ENCODE data around the gene SLC5A2. TPM values are rescaled to one million over a fixed set of nuclear protein-coding genes. Genes with fewer than 3 reads are reported as not detected.
A peak's percentile ranks its signal among the peaks of the same experiment; 100 is the strongest.
"Not testable (repeated sequence)": the region's sequence is repeated elsewhere in the genome, so short reads cannot be mapped to it uniquely, and the experiment has no call there.

SLC5A2 gene
- total RNA-seq = not detected

DNA sequence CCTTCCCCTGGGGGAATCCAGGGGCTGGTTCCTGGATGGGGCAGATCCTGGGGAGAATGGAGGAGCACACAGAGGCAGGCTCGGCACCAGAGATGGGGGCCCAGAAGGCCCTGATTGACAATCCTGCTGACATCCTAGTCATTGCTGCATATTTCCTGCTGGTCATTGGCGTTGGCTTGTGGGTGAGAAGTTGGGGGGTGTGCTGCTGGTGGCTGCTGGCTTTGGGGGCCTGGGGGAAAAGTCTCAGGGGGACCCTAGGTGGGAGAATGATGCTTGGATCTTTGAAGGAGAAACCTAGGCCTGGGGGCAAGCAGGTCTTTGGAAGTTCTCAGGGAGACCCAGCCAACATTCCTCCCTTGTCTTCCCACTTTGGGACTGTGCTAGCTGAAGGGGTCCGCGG, at the start of gene SLC5A2:
Gene SLC5A2, plus strand, starts transcription at position 43 of the 400 bp plus-strand sequence. Its CDS starts 14 bp downstream, at position 57.
- DNase-seq = no peak
- H3K4me1 Mint-ChIP-seq (ENCODE audit: low read depth) = peaks cover 13% of the 10 kb centered on the region
- no peaks in the 10 kb centered on the region for H3K27me3 Mint-ChIP-seq (ENCODE audit: low read depth)
- no peaks in the 10 kb centered on the region for H3K36me3 Mint-ChIP-seq (ENCODE audit: insufficient read depth)
- ATAC-seq = no peak
- no peak within 1 kb of the TSS for H3K4me3 Mint-ChIP-seq
- no peaks in the 10 kb centered on the region for H3K9me3 Mint-ChIP-seq

DNA sequence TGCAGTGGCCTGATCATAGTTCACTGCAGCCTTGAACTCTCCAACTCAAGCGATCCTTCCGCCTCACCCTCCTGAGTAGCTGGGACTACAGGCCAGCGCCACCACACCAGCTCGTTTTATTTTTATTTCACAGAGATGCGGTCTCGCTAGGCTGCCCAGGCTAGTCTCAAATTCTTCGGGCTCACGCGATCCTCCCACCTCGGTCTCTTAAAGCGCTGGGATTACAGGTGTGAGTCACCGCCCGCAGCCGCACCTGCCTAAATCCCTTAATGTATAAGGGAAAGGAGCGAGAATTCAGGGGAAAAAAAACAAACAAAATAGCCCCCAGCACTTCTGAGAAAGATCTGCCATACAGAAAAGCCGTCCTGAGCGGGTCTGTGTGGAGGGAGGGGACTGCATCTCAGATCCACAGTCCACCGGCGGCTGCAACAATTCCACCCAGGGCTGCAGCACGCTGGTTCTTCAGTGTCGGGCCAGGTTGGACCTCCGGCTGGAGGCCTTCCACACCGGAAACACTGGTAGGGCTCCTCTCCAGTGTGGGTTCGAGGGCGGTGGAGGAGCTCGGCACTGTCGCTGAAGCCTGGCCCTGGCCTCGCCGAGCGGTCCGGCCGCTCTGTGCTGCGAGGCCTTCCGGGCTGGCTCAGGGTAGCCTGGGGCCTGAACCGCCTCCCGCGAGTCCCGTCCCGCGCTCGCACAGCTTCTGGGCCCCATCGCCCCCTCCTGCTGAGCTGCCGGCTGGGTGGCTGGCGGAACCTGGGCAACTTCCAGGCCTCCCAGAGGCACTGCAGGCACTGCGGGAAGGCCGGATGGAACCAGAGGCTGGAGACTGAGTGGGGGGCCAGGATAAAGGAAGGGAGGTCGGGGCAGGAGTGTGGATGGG, 47.3 kb upstream of the SLC5A2 start:
- Mint-ChIP-seq H3K36me3 (ENCODE audit: insufficient read depth) (no peaks in the 10 kb centered on the region), H3K4me1 (ENCODE audit: low read depth) (peaks cover 6% of the 10 kb centered on the region), H3K9me3 (no peaks in the 10 kb centered on the region), H3K4me3 (no peak overlapping the region), H3K27me3 (ENCODE audit: low read depth) (no peaks in the 10 kb centered on the region)
- no peak for DNase-seq
- ATAC-seq = no peak

DNA sequence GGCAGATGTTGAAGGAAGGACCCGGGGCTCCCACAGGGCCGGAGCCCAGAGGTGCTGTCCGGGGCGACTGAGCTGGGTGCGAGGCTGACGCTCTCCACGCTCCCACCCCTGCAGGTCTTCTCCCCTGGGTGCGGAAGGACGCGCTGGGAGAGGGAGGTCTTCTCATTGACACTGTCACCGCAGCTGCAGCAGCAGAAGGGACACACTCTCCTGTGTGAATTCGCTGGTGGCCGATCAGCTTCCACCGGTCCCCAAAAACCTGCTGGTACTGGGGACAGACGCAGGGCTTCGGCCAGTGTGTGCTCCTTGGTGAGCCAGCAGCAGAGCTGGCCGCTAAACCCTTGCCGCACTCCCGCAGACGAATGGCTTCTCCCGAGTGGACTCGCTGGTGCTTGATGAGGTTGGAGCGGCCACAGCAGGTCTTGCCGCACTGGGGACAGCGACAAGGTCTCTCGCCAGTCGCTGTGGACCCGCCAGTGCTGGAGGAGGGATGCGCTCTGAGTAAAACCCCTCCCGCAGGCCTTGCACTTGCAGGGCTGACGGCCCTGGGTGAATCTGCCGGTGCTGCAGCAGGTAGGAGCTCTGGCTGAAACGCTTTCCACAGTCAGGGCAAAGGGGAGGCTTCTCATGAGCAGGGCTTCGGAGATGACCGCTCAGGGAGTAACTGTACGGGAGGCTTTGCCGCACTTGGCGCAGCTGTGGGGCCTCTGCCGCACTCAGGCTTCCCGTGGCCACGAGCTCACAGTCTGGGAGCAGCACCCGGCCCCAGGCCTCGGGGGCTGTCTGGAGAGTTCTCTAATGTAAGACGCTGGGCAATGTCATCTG, 46.5 kb upstream of the SLC5A2 start:
- Mint-ChIP-seq H3K36me3 (ENCODE audit: insufficient read depth) (no peaks in the 10 kb centered on the region), H3K4me3 (no peak overlapping the region), H3K9me3 (no peaks in the 10 kb centered on the region), H3K27me3 (ENCODE audit: low read depth) (no peaks in the 10 kb centered on the region), H3K4me1 (ENCODE audit: low read depth) (peaks cover 6% of the 10 kb centered on the region)
- no peak for DNase-seq
- no peak for ATAC-seq

DNA sequence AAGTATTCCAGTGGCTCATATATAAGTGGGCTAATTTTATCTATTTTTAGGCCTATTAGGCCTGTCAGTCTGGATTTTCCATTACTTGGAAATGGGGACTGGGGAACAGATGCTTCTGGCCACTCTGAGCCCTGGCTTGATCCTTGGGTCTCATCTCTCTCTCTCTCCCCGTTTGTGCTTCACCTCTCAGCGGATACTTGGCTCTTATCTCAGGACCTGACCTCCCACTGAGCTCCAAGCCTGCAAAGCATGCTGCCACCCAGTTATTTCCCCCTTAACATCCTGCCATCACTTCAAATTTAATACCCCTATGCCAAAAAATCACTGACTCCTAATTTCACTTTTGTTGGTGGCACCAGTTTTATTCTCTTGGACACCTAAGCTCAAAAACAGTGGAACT, 44.5 kb upstream of the SLC5A2 start:
- DNase-seq (no peak), ATAC-seq (no peak)
- no peaks in the 10 kb centered on the region for H3K9me3 Mint-ChIP-seq
- peaks cover 12% of the 10 kb centered on the region for H3K4me1 Mint-ChIP-seq (ENCODE audit: low read depth)
- no peaks in the 10 kb centered on the region for H3K36me3 Mint-ChIP-seq (ENCODE audit: insufficient read depth)
- H3K4me3 Mint-ChIP-seq = no peak overlapping the region
- no peaks in the 10 kb centered on the region for H3K27me3 Mint-ChIP-seq (ENCODE audit: low read depth)

DNA sequence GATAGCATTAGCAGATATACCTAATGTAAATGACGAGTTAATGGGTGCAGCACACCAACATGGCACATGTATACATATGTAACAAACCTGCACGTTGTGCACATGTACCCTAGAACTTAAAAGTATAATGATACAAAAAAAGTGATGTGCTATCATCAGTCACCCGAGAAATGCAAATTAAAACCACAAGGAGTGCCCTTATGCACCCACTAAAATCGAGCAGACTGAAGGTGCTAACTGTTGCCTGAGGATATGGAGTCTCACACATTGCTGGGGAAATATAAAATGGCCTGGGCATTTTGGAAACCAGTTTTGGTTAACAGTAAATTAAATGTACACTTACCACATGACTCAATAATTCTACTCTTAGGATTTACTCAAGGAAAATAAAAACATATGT, 43.9 kb upstream of the SLC5A2 start:
- not testable (repeated sequence) for H3K36me3 Mint-ChIP-seq (ENCODE audit: insufficient read depth); H3K27me3 Mint-ChIP-seq (ENCODE audit: low read depth); H3K9me3 Mint-ChIP-seq; ATAC-seq; H3K4me3 Mint-ChIP-seq; DNase-seq
- peaks cover 12% of the 10 kb centered on the region for H3K4me1 Mint-ChIP-seq (ENCODE audit: low read depth)

DNA sequence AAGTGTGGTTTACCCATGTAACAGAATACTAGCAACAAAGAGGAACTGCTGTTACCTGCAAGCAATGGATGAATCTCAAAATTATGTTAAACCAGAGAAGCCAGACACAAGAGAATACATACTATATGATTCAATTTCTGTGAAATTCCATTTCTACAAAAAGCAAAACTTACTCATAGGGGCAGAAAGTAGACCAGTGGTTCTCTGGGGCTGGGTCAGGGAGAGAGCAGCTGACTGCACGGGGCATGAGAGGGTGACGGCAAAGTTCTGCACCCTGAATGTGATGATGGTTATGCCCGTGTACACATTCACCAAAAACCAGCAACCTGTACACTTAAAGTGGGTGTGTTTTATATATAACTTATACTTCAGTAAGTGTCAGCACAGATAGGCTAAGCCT, 43.4 kb upstream of the SLC5A2 start:
- H3K4me3 Mint-ChIP-seq = no peak overlapping the region
- H3K4me1 Mint-ChIP-seq (ENCODE audit: low read depth) = peaks cover 12% of the 10 kb centered on the region
- H3K36me3 Mint-ChIP-seq (ENCODE audit: insufficient read depth) = no peaks in the 10 kb centered on the region
- ATAC-seq (no peak), DNase-seq (no peak)
- H3K9me3 Mint-ChIP-seq = no peaks in the 10 kb centered on the region
- H3K27me3 Mint-ChIP-seq (ENCODE audit: low read depth) = no peaks in the 10 kb centered on the region

DNA sequence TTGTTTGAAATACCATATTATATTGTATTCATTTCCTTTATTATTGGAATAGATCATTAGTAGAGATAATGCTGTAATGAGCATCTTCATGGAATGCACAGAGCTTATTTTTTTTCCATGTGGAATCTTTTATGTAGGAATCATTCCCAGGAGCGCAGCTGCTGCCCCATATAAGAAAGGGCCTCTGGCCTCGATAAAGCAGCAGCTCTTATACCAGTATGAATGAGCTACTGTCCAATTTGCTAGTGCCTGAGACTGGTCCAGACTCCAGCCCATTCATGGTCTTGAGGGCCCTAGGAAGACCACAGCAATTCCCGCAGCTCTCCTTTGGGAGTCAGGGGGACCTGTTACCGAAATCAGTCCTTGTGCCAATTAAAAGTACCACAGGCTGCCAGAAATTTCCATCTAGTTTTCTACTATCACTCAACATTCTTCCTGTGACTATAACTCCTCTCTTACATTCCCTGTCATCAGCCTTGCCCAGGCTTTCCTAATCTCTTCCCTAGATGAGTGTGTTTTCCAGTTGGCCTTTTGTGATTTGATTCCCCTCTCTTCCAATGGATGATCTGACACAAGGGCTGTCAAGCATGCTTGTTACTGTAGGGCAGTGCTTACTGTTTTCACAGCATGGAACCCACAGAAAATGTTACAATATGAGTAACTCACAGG, 42.3 kb upstream of the SLC5A2 start:
- no peaks in the 10 kb centered on the region for H3K36me3 Mint-ChIP-seq (ENCODE audit: insufficient read depth)
- ATAC-seq = no peak
- peaks cover 12% of the 10 kb centered on the region for H3K4me1 Mint-ChIP-seq (ENCODE audit: low read depth)
- H3K27me3 Mint-ChIP-seq (ENCODE audit: low read depth) = no peaks in the 10 kb centered on the region
- DNase-seq = no peak
- no peaks in the 10 kb centered on the region for H3K9me3 Mint-ChIP-seq
- no peak overlapping the region for H3K4me3 Mint-ChIP-seq

DNA sequence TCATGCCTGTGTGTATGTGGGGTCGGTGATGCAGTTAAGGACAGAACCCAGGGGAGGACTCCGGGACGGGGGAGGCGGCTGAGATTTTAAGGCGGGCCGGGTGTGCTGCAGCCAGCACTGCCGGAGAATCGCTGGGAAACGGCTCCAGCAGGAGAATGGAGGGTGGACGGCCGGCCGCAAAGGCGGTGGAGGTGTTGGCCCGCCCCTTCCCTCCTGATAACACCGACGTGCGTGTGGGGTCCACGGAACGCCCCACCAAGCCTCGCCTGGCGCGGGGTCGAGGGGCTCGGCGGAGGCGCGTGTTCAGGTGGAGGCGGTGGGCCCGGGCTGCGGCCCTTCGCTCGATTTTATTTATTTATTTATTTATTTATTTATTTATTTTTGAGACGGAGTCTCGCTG, 41.0 kb upstream of the SLC5A2 start:
- no peaks in the 10 kb centered on the region for H3K27me3 Mint-ChIP-seq (ENCODE audit: low read depth)
- peak overlapping the region; percentile 93 for H3K4me3 Mint-ChIP-seq
- ATAC-seq = no peak
- no peaks in the 10 kb centered on the region for H3K9me3 Mint-ChIP-seq
- no peaks in the 10 kb centered on the region for H3K36me3 Mint-ChIP-seq (ENCODE audit: insufficient read depth)
- peaks cover 12% of the 10 kb centered on the region for H3K4me1 Mint-ChIP-seq (ENCODE audit: low read depth)
- DNase-seq = no peak

DNA sequence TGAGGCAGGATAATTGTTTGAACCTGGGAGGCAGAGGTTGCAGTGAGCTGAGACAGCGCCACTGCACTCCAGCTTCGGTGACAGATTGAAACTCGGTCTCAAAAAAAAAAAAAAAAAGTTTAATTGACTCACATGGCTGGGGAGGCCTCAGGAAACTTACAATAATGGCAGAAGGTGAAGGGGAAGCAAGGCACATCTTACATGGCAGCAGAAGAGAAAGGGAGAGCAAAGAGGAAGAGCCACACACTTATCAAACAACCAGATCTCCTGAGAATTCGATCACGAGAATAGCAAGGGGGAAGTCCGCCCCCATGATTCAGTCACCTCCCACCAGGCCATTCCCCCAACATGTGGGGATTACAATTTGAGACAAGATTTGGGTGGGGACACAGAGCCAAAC, 37.0 kb upstream of the SLC5A2 start:
- H3K4me1 Mint-ChIP-seq (ENCODE audit: low read depth); DNase-seq; H3K27me3 Mint-ChIP-seq (ENCODE audit: low read depth); H3K36me3 Mint-ChIP-seq (ENCODE audit: insufficient read depth); ATAC-seq; H3K4me3 Mint-ChIP-seq; H3K9me3 Mint-ChIP-seq: not testable (repeated sequence)

DNA sequence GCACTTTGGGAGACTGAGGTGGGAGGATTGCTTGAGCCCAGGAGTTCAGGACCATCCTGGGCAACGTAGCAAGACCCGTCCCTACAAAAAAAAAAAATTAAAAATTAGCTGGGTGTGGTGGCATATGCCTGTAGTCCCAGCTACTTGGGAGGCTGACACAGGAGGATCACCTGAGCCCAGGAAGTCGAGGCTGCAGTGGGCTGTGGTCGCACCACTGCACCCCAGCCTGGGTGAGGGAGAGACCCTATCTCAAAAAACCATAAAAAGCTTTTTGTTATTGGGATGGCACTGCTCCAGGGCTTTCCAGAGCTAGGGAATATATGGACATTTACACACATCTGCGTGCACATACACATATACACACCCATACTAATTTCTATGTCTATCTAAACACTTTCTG, 31.7 kb upstream of the SLC5A2 start:
- ATAC-seq (no peak), DNase-seq (no peak)
- H3K4me1 Mint-ChIP-seq (ENCODE audit: low read depth) = peaks cover 25% of the 10 kb centered on the region
- H3K9me3 Mint-ChIP-seq = no peaks in the 10 kb centered on the region
- peaks cover 2% of the 10 kb centered on the region for H3K36me3 Mint-ChIP-seq (ENCODE audit: insufficient read depth)
- no peaks in the 10 kb centered on the region for H3K27me3 Mint-ChIP-seq (ENCODE audit: low read depth)
- no peak overlapping the region for H3K4me3 Mint-ChIP-seq

DNA sequence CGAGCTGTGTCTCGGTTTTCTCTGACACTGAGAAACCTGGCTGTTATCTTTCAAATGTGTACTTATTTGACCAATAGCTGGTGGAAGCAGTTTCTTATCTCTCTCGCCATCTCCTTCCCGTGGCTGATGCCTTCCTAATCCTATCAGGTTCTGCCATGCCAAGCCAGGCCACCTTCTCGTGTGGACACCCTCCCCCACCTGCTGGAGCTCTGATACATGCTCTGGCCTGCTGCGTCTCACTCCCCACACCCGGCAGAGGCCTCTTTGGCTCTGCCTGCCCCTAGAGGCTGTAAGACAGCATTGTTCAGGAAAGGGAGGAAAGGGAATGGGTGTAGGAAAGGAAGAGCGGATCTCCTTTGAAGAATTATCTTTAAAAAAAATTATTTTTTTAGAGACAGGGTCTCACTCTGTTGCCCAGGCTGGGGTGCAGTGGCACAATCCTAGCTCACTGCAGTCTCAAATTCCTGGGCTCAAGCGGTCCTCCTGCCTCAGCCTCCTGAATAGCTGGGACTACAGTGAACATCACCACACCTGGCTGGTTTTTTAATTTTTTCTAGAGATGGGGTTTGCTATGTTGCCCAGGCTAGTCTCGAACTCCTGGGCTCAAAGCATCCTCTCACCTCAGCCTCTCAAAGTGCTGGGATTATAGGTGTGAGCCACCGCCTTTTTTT, 31.1 kb upstream of the SLC5A2 start:
- Mint-ChIP-seq H3K9me3 (no peaks in the 10 kb centered on the region), H3K36me3 (ENCODE audit: insufficient read depth) (peaks cover 2% of the 10 kb centered on the region), H3K4me3 (no peak overlapping the region), H3K27me3 (ENCODE audit: low read depth) (no peaks in the 10 kb centered on the region), H3K4me1 (ENCODE audit: low read depth) (peaks cover 27% of the 10 kb centered on the region)
- ATAC-seq (no peak), DNase-seq (no peak)

DNA sequence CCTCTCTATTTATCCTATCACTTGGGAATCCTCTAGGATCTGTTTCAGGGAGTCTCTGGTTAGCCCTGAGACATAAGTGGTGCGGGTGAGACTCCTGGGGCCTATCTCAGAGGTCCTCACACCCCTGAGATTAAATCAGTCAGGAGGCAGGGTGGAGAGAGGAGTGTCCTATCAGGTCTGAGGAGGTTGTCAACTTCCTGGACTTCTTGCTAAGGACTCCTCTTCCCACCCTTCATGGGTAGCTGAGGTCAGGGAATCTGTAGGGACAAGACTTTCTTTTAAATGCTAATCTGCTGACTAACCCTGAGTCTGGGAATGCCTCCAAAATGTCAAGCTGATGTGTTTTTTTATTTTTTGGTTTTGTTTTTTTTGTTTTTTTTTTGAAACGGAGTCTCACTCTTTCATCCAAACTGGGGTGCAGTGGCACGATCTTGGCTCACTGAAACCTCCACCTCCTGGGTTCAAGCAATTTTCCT, 30.3 kb upstream of the SLC5A2 start:
- no peaks in the 10 kb centered on the region for H3K9me3 Mint-ChIP-seq
- H3K27me3 Mint-ChIP-seq (ENCODE audit: low read depth) = no peaks in the 10 kb centered on the region
- ATAC-seq (no peak), DNase-seq (no peak)
- H3K4me1 Mint-ChIP-seq (ENCODE audit: low read depth) = peaks cover 33% of the 10 kb centered on the region
- no peak overlapping the region for H3K4me3 Mint-ChIP-seq
- peaks cover 2% of the 10 kb centered on the region for H3K36me3 Mint-ChIP-seq (ENCODE audit: insufficient read depth)

DNA sequence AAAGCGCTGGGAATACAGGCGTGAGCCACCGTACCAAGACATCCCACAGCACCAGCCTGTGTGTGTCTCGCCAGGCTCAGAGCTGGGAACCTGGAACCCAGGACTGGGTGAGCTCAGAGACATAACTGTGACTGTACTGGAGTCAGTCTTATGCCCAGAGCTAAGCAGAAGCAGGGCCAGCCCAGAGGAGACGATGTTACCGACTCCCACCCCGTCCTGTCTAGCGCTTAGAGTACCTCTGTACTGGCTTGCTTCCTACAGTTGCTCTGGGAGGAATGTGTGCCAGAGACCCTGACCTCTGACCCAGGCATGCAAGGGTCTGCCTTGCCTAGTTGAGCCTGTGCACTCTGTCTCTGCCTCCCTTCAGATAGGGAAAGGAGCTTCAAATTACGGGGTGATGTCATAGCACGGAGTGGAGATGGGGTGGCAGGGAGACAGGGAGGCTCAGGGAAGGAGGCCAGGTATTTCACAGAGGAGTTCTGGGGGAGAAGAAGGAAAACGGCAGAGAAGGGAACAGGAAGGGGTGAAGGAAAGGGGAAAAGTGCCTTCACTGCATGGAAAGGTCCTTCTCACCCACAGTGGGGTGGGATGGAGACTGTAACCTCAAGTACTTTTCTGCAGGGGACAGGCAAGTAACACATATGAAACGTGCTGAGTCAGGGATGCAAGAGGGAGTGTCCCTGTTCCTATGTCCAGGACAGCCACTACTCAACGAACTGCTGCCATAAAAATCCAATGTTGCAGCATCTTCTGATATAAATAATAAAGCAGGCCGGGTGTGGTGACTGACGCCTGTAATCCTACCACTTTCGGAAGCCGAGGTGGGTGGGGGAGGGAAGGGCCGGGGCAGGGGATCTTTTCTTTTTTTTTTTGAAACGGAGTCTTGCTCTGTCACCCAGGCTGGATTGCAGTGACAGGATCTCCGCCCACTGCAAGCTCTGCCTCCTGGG, 29.4 kb upstream of the SLC5A2 start:
- peaks cover 2% of the 10 kb centered on the region for H3K36me3 Mint-ChIP-seq (ENCODE audit: insufficient read depth)
- H3K9me3 Mint-ChIP-seq = no peaks in the 10 kb centered on the region
- no peak for ATAC-seq
- DNase-seq = no peak
- peaks cover 40% of the 10 kb centered on the region for H3K4me1 Mint-ChIP-seq (ENCODE audit: low read depth)
- no peaks in the 10 kb centered on the region for H3K27me3 Mint-ChIP-seq (ENCODE audit: low read depth)
- no peak overlapping the region for H3K4me3 Mint-ChIP-seq

Data from activated T-cell treated with anti-CD3 and anti-CD28 coated beads, Interleukin-2, amount 50 U/mL, for 4 hours (primary cell).